Hematopoietic multipotent progenitor cell treated with erythropoietin and hydrocortisone succinate and interleukin-3 and kit ligand, for 8 days (in vitro differentiated cells): ENCODE measurements around the gene TEX36.
"Not testable (repeated sequence)": the region's sequence is repeated elsewhere in the genome, so short reads cannot be mapped to it uniquely, and the experiment has no call there.

ENCODE experiments used
- DNase-seq: peaks from one replicate; pipeline ENCODE4 v3.0.0-alpha.2; 2015

Gene TEX36

GRCh38 chr10:125628104-125629049 lies 54.6 kb downstream of the TEX36 start:
- DNase-seq: no peak

- no peak for DNase-seq
These were observed 55.3 kb downstream of the TEX36 start for GRCh38 chr10:125627646-125628045.

- DNase-seq: no peak
These were observed 56.3 kb downstream of the TEX36 start for GRCh38 chr10:125626671-125627070.

GRCh38 chr10:125625586-125625985 lies 57.4 kb downstream of the TEX36 start:
- no peak for DNase-seq

- DNase-seq: no peak
These were observed 58.2 kb downstream of the TEX36 start for GRCh38 chr10:125624800-125625199.

- DNase-seq: no peak
These were observed 61.9 kb downstream of the TEX36 start for GRCh38 chr10:125621052-125621451.

GRCh38 chr10:125620401-125620800 lies 62.6 kb downstream of the TEX36 start:
- DNase-seq: no peak

GRCh38 chr10:125613062-125613461 lies 69.9 kb downstream of the TEX36 start:
- not testable (repeated sequence) for DNase-seq

- DNase-seq: no peak
These were observed 71.2 kb downstream of the TEX36 start for GRCh38 chr10:125611756-125612155.

GRCh38 chr10:125611216-125611615 lies 71.7 kb downstream of the TEX36 start:
- DNase-seq: no peak

GRCh38 chr10:125609859-125610258 lies 73.1 kb downstream of the TEX36 start:
- no peak for DNase-seq

- DNase-seq: no peak
These were observed 74.5 kb downstream of the TEX36 start for GRCh38 chr10:125608474-125608873.

- no peak for DNase-seq
These were observed 75.2 kb downstream of the TEX36 start for GRCh38 chr10:125607689-125608290.

- peak; percentile 2 for DNase-seq
These were observed 76.5 kb downstream of the TEX36 start for GRCh38 chr10:125606414-125607010.
